ENCODE results near the gene LGALS1.
"Not testable (repeated sequence)": the region's sequence is repeated elsewhere in the genome, so short reads cannot be mapped to it uniquely, and the experiment has no call there.

The LGALS1 gene

DNA sequence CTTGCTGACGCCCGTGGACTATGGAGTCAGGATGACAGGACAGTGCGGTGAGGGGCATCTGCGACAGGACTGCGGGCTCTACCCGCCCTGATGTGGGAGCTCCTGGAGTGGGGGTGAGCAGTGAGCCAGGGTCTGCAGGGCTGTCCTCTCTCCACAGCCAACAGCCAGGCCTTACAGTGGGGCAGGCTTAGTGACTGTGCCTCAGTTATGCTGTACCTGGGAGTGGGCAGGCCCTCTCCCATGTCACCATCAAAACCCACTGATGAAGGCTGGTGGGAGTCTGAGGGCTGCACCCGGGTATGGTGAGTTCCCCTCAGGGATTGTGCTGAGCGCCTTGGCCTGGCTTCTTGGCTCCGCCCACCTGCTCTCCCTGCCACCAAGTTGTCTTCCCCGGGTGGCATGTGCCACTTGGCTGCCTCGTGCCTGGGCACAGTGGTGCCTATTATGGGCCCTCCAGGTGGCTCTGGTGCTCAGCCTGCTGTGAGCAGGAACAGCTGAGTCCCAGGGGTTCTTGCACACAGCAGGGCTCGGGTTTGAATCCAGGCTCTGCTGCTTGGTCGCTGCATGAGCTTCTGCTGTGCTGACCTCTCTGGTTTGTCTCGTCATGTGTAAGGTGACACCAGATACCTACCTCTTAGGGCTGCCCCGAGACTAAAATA is 17.3 kb downstream of the LGALS1 start:
- DNase-seq = no peak

DNA sequence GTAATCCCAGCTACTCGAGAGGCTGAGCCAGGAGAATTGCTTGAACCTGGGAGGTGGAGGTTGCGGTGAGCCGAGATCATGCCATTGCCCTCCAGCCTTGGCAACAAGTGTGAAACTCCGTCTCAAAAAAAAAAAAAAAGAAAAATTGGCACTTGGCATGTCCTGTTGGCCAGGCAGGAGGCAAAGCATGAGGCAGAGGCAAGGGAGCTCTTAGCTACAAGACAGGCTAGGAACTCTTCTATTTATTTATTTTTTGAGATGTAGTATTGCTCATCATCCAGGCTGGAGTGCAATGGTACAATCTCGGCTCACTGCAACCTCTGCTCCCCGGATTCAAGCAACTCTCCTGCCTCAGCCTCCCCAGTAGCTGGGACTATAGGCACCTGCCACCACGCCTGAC is 18.7 kb downstream of the LGALS1 start:
- not testable (repeated sequence) for DNase-seq

DNA sequence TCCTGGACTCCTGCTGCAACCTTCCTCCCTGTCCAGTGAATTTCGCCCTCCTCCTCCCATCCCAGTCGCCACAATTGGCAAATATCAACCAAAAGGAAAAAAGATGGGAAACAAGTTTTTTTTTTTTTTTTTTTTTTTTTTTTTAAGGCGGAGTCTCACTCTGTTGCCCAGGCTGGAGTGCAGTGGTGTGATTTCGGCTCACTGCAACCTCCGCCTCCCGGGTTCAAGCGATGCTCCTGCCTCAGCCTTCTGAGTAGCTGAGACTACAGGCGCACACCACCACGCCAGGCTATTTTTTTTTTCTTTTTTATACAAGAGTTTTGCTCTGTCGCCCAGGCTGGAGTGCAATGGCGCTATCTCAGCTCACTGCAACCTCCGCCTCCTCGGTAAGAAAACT is 20.8 kb downstream of the LGALS1 start:
- DNase-seq = not testable (repeated sequence)

DNA sequence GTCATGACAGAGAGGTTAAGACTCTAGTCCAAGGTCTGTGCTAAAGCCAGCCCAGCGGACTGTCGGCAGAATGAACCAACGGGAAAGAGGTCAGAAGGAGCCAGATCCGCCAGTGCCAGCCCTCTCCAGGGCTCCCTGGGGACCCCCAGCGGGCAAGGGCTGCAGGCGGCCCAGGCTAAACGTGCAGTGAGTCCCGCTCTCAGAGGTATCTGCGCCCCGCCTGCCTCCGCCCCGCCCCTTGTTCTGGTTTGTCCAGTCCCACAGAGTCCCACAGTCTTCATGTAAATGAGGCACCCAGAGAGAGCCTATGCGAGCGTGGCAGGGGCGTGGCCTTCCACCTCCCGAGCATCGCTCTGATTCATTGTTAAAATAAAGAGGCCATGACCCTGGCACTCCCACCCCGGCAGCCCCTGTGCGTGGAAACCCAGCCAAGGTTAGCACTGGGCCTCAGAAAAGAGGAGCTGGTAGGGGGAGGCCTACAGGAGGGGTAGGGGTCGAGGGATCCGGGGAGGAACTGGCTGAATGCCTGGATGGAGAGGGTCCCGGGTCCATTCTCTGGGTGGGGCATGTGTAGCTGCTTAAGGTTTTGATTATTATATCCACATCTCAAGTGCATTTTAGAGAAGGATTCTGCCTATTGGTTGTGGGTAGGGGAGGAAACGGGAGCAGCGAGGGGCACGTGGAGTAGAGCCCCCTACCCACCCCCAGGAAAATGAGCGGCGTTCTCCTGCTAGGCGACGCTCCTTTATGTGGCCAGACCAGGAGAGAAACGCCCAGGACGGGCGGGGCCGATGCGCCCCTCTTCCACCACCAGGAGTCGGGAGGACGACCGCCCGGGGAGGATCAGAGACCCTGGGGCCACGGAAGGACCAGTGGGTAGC is 21.5 kb downstream of the LGALS1 start, which contains the start of gene TRIOBP:
TRIOBP (plus strand) TSS at position 392 of the 881 bp plus-strand sequence. CDS start 4,318 bp downstream, outside the sequence.
- DNase-seq = peak; percentile 85

DNA sequence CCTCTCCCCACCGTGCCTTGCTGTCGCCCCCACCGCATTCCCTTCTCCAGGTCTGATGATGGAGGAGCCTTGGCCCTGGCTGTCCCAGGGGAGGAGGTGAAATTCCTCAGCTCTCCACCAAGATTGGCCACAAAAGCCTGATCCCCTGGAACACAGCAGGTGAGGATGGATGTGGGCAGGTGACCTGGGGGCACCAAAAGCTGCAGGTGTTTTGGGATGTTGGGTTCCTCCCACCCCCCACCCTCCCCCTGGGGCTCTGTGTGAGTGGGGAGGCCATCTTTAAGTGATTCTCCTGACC is 22.1 kb downstream of the LGALS1 start:
- DNase-seq = no peak

DNA sequence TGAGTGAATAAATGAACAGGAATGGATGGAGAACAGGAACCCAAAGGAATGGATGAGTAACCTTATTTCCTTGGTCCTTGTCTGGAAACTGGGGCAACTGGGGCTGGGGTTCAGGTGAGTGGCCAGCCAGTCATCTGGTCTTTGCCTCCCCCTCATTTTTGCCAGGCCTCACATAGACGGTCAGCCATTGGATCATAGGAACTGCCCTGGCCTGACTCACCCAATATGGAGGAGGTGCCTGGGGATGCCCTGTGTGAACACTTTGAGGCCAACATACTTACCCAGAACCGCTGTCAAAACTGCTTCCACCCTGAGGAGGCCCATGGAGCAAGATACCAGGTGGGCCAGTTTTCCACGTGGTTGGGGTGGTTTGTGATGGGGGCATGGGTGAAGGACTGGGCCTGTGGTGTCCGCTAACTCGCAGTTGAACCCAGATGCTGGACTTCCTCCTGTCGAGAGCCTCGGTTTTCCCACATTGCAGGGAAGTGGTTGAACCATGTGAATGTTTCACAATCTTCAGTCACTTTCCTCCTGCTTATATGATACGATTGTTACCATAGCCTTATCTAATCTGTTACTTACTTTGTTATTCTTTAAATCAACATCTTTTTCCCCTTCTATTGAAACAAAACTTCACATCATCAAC is 25.8 kb downstream of the LGALS1 start:
- no peak for DNase-seq

DNA sequence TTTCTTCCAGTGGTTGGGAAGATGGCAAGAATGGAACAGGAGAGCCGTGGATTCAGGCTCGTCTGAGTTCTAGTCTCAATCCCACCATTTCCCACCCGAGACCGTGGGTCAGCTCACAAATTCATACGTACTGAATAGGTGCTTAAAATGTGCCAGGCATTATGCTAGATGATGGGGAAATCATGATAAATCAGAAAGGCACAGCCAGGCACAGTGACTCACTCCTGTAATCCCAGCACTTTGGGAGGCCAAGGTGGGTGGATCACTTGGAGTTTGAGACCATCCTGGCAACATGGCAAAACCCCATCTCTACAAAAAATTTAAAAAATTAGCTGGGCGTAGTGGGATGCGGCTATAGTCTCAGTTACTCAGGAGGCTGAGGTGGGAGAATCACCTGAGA is 28.5 kb downstream of the LGALS1 start:
- DNase-seq = no peak

DNA sequence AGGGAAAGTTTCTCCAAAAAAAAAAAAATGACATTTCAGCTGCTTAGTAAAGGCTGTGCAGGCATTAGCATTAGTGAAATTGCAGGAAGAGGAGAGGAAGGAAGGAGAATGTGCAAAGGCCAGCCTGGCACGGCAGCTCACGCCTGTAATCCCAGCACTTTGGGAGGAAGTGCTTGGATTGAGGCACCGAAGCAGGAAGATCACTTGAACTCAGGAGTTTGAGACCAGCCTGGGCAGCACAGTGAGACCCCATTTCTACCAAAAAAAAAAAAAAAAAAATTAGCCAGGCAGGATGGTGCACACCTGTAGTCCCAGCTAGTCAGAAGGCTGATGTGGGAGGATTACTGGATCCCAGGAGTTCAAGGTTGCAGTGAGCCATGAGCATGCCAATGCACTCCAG is 29.2 kb downstream of the LGALS1 start:
- no peak for DNase-seq

DNA sequence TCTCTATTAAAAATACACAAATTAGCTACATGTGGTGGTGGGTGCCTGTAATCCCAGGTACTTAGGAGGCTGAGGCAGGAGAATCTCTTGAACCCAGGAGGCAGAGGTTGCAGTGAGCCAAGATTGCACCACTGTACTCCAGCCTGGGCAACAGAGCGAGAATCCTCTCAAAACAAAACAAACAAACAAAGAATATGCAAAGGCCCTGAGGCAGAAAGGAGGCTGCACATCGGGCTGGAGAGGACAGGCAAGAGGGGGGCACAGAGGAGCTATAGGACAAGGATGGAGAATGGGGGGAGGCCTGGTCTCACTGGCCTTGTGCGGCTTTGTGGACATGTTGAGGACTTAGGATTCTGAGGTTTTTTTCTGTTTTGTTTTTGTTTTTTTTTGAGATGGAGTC is 29.8 kb downstream of the LGALS1 start:
- DNase-seq = no peak

DNA sequence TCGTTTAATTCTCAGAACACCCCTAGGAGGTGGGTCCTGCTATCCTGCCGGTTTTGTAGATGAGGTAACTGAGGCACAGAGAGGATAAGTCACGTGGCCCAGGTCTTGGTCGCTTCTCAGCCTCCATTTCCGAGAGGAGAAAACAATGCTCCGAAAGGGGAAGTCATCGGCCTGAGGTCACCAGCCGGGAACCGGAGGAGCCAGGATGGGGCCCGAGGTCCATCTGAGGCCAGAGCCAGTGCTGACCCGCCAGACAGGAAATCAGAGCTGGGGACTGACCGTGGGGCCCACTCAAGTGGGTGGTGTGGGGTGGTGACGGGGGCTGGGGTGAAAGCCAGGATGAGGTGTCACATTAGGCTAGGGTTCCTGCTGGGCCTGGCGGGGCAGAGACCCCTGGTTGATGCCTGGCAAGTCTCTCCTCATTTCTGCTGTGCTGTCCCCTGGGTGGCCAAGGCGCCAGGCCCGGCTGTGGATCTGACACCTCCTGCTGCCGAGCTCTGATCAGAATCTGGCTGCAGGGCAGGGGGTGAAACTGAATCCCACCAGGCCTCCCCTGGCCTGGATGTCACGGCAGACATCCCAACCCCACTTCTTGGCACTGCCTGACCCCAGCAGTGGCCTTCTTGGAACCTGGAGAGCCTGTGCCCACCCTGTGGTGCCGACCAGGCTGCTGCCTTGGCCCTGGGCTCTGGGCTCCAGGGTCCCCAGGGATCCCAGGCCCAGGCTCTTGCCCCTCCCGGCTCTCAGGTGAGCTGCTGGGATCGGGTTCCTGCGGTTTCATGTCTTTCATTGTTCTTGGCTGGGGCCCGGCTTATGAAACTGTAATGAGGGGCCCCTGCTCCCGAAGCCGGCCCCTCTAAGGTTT is 33.4 kb downstream of the LGALS1 start:
- DNase-seq = no peak

DNA sequence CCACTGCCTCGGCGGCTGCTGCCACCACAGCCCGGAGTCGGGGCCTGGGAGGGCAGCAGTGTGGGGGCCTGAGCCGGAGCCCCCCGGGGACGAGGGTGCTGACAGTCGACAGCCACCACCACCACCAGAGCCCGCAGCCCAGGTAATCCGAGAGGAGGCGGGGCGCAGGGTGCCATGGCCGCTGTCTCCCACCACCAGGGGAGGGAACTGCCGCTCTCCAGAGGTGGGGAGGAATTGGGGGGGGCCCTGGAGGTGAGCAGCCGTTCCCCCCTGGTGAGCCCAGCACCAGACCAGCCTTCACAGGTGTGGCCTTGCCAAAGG is 34.0 kb downstream of the LGALS1 start:
- no peak for DNase-seq

DNA sequence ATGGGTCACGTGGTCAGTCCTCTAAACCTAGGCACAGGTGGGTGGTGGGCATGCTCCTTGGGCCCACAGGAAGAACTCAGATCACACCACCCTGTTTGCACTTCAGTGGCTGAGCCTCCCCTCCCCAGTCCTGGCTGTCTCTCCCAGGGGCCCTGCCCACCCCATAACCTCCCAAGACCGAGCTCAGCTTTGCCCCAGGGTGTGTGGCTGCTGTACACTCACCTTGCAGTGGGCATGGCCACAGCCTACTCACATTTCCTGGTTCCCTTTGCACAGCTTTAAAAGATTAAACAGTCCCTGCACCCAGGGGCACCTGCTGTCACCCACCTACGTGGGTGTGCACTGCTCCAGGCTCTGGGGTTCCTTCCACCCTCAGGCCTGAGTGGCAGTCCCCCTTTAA is 35.2 kb downstream of the LGALS1 start:
- no peak for DNase-seq

DNA sequence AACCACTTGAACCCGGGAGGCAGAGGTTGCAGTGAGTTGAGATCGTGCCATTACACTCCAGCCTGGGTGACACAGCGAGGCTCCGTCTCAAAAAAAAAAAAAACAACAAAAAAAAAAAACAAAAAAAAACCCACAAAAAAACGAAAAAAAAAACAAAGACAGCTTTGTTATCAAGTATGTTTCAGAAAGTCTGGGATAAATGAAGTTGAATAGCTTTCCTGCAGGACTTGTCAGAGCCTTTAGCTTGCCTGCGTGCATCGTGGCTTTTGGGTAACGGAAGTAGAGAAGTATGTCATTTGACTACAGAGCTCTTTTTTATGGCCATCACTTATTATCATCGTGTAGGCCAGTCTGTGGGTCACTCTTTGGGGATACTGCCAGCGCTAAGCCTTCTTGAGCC is 36.1 kb downstream of the LGALS1 start:
- no peak for DNase-seq

DNA sequence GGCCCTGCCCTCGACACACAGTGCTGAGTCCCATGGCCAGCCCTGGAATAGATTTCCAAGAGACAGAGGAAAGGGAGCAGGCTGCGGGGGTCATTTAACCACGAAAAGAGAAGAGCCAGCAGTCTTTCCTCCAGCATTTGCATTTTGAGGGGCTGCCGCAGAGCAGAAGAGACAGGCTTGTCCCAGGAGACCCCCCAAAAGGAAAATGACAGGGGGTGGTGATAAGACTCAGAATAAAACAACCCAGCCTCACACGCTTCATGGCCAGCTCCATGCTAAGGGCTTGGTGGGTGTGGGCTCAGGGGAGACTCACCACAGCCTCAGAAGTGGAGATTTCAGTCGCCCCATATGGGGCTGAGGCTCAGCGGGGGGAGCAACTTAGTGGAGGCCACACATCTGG is 38.3 kb downstream of the LGALS1 start:
- DNase-seq = no peak

DNA sequence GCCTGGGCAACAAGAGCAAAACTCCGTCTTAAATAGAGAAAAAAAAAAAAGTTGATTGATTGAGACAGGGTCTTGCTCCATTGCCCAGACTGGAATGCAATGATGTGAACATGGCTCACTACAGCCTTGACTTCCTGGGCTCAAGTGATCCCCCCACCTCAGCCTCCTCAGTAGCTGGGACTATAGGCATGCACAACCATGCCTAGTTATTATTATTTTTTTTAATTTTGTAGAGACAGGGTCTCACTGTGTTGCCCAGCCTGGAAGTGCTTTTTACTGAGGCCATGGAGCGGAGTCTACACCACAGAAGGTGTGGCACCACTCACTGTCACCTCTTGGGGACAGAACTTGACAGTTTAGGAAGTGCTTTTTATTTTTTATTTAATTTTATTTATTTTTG is 39.2 kb downstream of the LGALS1 start:
- DNase-seq = no peak

DNA sequence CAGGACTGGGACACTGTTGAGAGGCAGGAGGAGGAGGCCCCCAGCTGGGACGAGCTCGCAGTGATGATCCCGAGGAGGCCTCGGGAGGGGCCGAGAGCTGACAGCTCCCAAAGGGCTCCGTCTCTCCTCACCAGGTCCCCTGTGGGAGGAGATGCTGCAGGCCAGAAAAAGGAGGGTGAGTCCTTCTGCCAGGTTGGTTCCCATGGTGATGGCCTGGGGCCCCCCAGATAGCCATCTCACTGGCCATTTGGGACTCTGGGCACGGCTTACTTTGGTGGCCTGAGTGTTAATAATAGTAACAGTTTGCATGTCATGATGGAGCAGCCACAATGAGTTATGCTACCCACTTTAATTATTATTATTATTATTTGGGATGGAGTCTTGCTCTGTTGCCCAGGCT is 40.3 kb downstream of the LGALS1 start:
- DNase-seq = no peak

DNA sequence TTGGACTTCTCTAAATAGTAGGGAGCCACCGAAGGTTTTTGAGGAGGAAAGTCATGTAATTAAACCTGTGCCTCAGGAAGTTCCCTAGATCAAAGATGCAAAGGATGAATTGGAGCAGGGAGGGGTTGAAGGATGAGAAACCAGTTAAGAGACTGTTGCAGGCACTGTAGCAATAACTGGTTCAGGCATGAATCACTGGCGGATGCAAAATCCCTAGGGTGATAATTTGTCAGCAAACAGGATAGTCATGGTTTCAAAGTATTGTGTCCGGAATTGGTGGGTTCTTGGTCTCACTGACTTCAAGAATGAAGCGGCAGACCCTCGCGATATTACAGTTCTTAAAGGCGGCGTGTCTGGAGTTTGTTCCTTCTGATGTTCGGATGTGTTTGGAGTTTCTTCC is 41.3 kb downstream of the LGALS1 start:
- no peak for DNase-seq

DNA sequence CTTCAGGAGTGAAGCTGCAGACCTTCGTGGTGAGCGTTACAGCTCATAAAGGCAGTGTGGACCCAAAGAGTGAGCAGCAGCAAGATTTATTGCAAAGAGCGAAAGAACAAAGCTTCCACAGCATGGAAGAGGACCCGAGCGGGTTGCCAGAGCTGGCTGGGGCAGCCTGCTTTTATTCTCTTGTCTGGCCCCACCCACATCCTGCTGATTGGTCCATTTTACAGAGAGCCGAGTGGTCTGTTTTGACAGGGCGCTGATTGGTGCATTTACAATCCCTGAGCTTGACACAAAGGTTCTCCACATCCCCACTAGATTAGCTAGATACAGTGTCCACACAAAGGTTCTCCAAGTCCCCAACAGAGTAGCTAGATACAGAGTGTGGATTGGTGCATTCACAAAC is 41.8 kb downstream of the LGALS1 start:
- not testable (repeated sequence) for DNase-seq

DNA sequence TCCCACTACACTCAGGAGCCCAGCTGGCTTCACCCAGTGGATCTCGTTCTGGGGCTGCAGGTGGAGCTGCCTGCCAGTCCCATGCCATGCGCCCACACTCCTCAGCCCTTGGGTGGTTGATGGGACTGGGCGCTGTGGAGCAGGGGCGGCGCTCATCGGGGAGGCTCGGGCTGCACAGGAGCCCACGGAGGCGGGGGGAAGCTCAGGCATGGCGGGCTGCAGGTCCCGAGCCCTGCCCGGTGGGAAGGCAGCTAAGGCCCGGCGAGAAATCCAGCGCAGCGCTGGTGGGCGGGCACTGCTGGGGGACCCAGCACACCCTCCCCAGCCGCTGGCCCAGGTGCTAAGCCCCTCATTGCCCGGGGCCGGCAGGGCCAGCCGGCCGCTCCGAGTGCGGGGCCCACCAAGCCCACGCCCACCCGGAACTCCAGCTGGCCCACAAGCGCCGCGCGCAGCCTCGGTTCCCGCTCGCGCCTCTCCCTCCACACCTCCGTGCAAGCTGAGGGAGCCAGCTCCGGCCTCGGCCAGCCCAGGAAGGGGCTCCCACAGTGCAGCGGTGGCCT is 42.4 kb downstream of the LGALS1 start:
- DNase-seq = not testable (repeated sequence)

DNA sequence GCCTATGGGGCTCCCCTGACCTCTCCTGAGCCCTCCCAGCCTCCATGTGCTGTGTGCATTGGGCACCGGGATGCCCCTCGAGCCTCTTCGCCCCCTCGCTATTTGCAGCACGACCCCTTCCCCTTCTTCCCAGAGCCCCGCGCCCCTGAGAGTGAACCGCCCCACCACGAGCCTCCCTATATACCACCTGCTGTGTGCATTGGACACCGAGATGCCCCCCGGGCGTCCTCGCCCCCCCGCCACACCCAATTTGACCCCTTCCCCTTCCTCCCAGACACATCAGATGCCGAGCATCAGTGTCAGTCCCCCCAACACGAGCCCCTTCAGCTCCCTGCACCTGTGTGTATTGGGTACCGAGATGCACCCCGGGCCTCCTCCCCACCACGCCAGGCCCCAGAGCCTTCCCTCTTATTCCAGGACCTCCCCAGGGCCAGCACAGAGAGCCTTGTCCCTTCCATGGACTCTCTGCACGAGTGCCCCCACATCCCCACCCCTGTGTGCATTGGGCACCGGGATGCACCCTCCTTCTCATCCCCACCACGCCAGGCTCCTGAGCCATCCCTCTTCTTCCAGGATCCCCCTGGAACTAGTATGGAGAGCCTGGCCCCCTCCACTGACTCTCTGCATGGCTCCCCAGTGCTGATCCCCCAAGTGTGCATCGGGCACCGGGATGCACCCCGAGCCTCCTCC is 50.3 kb downstream of the LGALS1 start:
- DNase-seq = no peak

DNA sequence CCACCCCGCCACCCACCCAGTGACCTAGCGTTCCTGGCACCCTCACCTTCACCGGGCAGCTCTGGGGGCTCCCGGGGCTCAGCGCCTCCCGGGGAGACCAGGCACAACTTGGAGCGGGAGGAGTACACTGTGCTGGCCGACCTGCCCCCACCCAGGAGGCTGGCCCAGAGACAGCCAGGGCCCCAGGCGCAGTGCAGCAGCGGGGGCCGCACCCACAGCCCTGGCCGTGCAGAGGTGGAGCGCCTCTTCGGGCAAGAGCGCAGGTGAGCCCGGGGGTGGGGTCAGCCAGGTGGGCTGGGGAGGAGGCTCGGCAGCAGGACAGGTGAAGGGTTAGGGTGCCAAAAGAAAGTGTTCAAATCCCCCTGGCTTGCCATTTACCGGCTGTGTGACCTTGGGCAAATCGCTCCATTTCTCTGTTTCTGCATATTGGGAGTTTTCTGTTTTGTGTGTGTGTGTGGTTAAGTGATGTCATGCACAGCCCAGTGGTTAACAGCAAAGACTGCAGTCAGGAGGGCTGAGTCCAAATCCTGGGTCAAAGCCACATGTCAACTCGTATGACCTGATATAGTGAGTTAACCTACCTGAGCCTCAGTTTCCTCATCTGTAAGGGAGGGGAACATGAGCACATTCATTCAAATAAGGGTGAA is 50.9 kb downstream of the LGALS1 start:
- DNase-seq = no peak

DNA sequence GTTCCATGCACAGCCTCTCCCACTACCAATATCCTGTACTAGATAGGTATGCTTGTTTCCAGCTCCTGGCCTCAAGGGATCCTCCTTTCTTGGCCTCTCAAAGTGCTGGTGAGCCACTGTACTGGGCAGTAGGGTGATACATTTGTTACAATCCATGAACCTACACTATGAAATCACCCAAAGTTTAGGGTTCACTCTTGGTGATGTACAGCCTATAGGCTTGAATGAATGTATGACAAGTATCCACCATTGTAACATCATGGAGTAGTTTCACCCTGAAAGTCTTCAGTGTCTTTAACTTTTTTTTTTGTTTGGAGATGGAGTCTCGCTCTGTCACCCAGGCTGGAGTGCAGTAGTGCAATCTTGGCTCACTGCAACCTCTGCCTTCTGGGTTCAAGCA is 53.2 kb downstream of the LGALS1 start:
- DNase-seq = no peak

All from CD4-positive, alpha-beta T cell treated with Interleukin-4 for 4 hours (primary cell).